NB4 (cell line): ENCODE data around the gene GSKIP.

Source experiments
- CTCF ChIP-seq: IDR thresholded peaks from one replicate; pipeline ENCODE4 v1.5.1; 2012; ENCODE audit warnings: low read depth, low read length
- MAX ChIP-seq: IDR thresholded peaks from 2 replicates; pipeline ENCODE4 v1.6.1; 2011; ENCODE audit warnings: low read depth, low read length
- MYC ChIP-seq: IDR thresholded peaks from 2 replicates; pipeline ENCODE4 v1.6.1; 2011; ENCODE audit warnings: low read depth, low read length
- POLR2A ChIP-seq: IDR thresholded peaks from 2 replicates; pipeline ENCODE4 v1.6.1; 2011; ENCODE audit warnings: mild to moderate bottlenecking; ENCODE audit not compliant: insufficient read length; ENCODE audit errors: extremely low read depth

GRCh38 chr14:96421236-96421635 lies 57.9 kb downstream of the GSKIP start:
- TF ChIP-seq CTCF = no peak
- no peak for TF ChIP-seq POLR2A
- TF ChIP-seq MYC = no peak
- TF ChIP-seq MAX = no peak
